Fibroblast of mammary gland (primary cell): Measurements from ENCODE around the gene NFKBIE.

Source experiments
- DNase-seq: peaks from one replicate; pipeline ENCODE4 v3.0.0-alpha.2; 2010; ENCODE audit warnings: low read depth
- H3K4me3 ChIP-seq: 2 replicates; pipeline ENCODE4 v1.5.1; 2011; ENCODE audit warnings: low read depth, mild to moderate bottlenecking, low read length, moderate library complexity; ENCODE audit not compliant: control insufficient read depth
- TF ChIP-seq, protein P1 (sequence below): conservative IDR thresholded peaks from 2 replicates; pipeline ENCODE4 v1.5.1; 2011; ENCODE audit warnings: low read depth, low read length, inconsistent platforms; ENCODE audit not compliant: control insufficient read depth, insufficient read depth

Gene NFKBIE

DNA sequence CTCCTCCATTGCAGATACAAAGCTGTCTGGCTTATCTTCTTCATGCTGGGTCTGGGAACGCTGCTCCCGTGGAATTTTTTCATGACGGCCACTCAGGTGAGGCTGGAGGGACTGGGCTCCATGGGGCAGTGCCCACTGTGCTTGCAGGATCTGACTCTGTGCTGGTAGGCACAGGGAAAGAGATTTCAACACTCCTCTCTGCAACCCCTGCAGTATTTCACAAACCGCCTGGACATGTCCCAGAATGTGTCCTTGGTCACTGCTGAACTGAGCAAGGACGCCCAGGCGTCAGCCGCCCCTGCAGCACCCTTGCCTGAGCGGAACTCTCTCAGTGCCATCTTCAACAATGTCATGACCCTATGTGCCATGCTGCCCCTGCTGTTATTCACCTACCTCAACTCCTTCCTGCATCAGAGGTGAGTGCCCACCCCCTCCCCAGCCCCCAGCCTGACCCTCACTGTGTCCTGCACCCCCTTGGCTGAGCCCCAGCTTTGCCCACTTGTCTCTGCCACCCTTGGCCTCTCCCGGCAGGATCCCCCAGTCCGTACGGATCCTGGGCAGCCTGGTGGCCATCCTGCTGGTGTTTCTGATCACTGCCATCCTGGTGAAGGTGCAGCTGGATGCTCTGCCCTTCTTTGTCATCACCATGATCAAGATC lies 35.8 kb downstream of the NFKBIE start:
- TF ChIP-seq, protein P1, sequence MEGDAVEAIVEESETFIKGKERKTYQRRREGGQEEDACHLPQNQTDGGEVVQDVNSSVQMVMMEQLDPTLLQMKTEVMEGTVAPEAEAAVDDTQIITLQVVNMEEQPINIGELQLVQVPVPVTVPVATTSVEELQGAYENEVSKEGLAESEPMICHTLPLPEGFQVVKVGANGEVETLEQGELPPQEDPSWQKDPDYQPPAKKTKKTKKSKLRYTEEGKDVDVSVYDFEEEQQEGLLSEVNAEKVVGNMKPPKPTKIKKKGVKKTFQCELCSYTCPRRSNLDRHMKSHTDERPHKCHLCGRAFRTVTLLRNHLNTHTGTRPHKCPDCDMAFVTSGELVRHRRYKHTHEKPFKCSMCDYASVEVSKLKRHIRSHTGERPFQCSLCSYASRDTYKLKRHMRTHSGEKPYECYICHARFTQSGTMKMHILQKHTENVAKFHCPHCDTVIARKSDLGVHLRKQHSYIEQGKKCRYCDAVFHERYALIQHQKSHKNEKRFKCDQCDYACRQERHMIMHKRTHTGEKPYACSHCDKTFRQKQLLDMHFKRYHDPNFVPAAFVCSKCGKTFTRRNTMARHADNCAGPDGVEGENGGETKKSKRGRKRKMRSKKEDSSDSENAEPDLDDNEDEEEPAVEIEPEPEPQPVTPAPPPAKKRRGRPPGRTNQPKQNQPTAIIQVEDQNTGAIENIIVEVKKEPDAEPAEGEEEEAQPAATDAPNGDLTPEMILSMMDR: no peak

DNA sequence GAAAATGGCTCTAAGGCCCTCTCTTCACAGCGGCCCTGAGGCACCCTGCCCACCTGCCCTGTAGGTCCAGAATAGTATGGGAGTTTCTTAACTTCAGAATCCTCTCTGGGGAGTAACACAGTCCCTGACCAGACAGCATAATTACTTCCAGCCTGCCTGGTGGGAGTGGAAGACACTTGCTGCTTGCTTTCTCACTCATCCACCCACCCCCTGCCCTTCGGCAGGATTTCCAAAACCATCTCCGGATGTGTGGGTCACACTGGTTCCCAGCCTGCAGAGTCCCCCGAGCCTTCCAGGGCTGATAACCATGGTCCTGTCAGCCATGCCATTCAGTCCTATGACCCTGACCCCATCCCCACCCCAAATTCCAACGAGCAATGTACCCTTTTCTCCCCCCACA lies 36.5 kb downstream of the NFKBIE start:
- DNase-seq: peak; percentile 41
- TF ChIP-seq, protein P1: no peak
- no peak overlapping the region for H3K4me3 ChIP-seq

More for the DNA sequence above, 35.8 kb downstream of the NFKBIE start:
- H3K4me3 ChIP-seq: no peak overlapping the region
- no peak for DNase-seq

DNA sequence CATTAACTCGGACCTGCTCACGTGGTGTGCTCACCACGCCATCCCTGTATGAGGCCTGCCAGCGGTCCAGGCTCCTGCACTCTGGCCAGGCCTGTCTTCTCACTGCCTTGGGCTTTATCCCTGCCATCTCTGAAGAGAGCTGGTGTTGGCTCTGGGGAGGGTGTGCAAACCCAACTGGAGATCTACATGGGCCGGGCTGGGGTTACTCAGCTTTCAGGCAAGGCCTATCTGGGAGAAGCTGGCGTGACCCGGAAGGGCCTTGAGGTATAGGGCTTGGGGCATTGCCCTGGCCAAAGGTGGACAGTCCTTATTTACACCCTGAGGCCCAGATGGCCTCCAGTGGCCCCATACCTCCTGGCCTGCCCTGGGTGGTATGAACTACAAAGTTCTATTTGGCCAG lies 36.9 kb downstream of the NFKBIE start:
- H3K4me3 ChIP-seq: no peak overlapping the region
- TF ChIP-seq, protein P1: no peak
- no peak for DNase-seq

DNA sequence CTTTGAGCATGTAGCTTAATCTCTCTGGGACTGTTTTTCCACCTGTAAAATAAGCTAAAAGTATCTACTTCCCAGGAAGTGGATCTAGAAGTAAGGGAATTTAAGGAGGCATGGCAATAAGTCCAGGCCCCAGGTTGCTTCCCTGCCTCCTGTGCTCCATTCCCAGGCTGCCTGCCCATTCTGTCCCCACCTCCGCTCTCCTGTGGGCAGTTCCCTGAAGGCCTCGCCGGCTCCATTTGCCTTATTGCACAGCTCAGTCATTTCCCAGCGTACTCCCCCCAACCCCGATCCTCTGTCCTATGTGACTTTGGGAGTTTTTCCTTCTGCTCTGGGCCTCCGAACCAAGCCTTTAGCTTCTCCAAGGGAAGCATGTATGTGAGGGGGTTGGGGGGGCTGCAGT lies 37.3 kb downstream of the NFKBIE start:
- no peak overlapping the region for H3K4me3 ChIP-seq
- TF ChIP-seq, protein P1: no peak

DNA sequence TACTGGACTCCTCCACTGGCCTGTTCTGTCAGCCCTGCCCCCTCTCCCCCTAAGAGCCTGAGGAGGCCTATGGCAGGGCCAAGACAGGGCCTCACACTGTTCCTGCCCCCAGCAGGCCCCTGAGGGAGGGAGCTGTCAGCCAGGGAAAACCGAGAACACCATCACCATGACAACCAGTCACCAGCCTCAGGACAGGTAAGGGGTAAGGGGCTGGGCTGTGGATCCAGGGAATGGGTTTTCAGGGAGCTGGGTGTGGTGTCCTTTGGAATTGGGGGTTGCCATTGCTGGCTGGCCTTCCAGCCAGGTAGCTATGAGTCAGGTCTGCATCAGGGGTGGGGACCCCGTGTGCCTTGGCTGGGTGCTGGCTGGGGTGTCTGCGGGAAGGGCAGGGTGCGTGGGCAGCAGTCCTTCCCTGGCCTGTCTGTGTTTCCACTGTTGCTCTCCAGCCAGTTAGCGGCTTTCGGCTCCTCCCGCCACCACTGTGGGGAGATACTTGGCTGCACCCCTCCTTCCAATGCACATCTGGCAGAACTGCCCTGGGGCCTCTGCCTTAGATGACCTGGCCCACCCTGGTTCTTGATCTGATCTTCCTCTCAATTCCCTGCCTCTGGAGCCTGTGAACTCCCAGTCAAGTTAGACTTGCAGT lies 38.1 kb downstream of the NFKBIE start:
- no peak overlapping the region for H3K4me3 ChIP-seq
- TF ChIP-seq, protein P1: no peak
- DNase-seq: no peak

More for the DNA sequence above, 37.3 kb downstream of the NFKBIE start:
- no peak for DNase-seq

DNA sequence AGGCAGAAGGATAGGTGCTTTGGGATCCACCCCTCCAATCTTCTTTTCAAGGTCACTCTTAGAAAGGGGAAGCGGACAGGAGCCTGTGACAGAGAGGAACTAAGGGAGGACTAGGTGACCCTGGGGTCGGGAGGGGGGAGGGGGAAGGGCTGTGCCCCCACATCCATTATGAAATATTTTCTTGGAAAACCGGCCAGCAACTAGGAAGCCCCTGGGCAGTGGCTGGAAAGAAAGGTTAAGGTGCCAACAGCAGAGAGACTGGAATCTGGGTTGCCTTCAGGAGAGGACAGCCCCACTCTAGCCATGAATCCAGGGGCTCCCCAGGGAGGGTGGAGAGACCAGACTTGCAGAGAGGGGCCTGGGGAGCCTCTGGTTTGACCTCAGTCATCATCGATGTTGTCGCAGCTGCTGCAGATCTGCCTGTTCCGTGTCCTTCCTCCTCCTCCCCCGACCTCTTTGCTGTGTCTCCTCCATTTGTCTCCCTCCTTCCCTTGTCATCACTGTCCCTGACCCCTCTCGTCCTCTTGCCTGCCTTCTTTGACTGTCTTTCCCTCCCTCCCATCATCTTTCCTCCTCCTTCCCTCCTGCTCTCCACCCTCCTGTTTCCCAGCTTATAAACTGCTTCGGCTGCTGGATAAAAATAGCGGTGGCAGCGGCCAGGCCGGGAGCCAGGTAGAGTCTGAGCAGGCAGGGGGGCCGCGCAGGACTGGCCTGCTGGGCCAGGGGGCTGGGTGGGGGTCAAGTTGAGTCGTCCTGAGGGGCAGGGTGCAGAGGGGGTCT lies 38.8 kb downstream of the NFKBIE start:
- H3K4me3 ChIP-seq: no peak overlapping the region
- no peak for DNase-seq
- TF ChIP-seq, protein P1: no peak
